Stimulated activated CD8-positive, alpha-beta memory T cell treated with anti-CD3 and anti-CD28 coated beads, Interleukin-7, amount 100 ng/mL, for 1 hour (primary cell): ENCODE results near the gene AMMECR1.
"Not testable (repeated sequence)": the region's sequence is repeated elsewhere in the genome, so short reads cannot be mapped to it uniquely, and the experiment has no call there.

ENCODE experiments used
- DNase-seq, 2 donors: peaks; one replicate each; pipeline ENCODE4 v3.0.0-alpha.2; 2020; ENCODE audit warnings: low read depth in 2 of 2

AMMECR1 gene

GRCh38 chrX:110317820-110318663 is at the start of gene AMMECR1:
TSS of gene AMMECR1 (minus strand) at chrX:110318085. CDS start at chrX:110318071, 14 bp downstream.
- peak; percentile 47 to 51 for DNase-seq

DNA sequence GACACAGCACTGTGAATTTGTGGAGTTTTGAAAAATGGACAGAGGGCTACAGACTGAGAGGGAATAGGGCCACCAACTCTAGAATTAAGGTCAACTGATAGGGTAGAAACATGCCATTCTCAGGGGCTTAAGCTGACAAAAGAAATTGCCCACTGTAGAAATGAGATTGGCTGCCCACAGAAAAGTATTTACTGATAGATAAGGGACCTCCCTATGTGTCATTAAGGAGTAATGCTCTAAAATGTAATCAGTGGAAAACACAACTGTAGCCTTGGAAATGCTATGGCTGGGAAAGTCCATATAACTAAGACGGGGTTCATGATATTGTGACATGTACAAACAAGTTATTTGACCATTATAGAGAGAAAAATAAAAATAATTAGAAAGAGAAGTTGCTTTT is 45.4 kb upstream of the AMMECR1 start:
- DNase-seq = no peak

DNA sequence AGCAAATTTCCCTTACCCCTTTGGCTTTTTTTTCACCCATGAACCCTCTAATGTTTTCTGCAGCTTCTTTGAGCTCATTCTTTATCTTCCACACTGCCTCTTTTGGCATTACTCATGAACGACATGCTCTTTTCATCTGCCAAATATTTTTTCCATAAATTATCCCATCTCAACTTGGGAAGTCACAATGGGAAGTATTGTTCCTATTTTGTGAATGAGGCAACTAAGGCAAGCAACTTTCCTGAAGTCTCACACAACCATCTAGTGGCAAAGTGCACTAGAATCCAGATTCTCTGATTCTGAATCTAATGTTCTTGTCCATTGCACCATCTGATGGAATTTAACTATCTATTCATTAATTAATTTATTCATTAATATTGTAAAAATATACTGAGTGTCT is 41.4 kb upstream of the AMMECR1 start:
- DNase-seq = no peak

GRCh38 chrX:110358548-110358947 is 40.7 kb upstream of the AMMECR1 start, which contains the start of gene RTL9:
TSS of gene RTL9 (plus strand) at chrX:110358848. CDS start at chrX:110450618, 91,770 bp downstream.
- no peak for DNase-seq

- no peak for DNase-seq
These were observed 28.8 kb upstream of the AMMECR1 start for GRCh38 chrX:110346681-110347080.

- DNase-seq = no peak
These were observed 23.5 kb upstream of the AMMECR1 start for GRCh38 chrX:110341189-110342035.

DNA sequence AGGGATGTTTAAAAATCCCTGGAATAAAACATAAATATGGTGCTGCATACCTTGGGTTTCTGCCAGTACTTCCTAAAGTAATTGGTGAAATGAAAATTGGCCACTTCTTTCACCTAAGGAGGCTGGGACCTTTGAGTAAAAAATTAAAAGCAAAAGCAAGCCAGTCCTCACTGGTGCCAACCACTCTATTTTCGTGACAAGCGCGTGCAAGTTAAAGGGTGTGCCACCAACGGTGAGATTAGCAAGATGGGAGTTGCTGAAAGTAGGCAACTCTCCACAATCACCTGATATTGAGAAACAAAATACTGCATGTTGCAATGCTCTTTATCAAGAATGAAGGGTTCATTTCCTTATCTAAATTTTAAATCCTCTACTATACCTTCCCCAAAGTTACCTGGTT is 21.1 kb upstream of the AMMECR1 start:
- no peak for DNase-seq

DNA sequence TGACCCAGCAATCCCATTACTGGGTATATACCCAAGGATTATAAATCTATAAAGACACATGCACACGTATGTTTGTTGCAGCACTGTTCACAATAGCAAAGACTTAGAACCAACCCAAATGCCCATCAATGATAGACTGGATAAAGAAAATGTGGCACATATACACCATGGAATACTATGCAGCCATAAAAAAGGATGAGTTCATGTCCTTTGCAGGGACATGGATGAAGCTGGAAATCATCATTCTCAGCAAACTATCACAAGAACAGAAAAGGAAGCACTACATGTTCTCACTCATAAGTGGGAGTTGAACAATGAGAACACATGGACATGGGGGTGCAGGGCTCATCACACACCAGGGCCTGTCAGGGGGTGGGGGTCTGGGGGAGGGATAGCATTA is 15.6 kb upstream of the AMMECR1 start:
- DNase-seq = not testable (repeated sequence)

DNA sequence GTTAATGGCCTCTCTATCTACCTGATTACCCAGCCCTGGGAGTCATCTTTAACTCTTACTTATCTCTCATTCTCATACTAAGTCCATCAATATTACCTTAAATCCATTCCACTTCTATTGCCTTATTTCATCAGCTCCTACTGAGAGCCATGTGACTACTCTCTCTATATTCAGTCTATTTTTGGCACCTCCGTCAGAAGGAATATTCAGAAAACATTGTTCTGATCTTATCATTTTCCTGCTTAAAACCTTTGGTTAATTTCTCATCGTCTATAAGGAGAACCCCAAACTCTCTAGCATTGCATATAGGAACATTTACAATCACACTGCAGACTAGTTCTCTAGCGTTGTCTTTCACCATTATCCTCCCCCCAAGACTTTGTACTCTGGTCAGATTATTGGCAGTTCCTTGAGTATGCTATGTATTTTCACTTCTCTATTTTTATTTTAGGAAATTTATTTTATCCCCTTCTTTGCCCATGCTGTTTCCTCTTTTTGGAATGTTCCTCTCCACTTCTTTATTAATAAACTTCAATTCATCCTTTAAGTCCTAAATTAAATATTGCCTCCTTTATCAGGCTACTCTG is 13.7 kb upstream of the AMMECR1 start:
- DNase-seq = no peak

DNA sequence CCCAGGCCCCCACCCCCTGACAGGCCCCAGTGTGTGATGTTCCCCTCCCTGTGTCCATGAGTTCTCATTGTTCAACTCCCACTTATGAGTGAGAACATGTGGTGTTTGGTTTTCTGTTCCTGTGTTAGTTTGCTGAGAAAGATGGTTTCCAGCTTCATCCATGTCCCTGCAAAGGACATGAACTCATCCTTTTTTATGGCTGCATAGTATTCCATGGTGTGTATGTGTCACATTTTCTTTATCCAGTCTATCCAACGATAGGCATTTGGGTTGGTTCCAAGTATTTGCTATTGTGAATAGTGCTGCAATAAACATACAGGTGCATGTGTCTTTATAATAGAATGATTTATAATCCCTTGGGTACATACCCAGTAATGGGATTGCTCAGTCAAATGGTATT is 10.7 kb upstream of the AMMECR1 start:
- DNase-seq = not testable (repeated sequence)

- no peak for DNase-seq
These were observed 9.5 kb upstream of the AMMECR1 start for GRCh38 chrX:110327336-110327735.

GRCh38 chrX:110326712-110327111 is 8.8 kb upstream of the AMMECR1 start:
- no peak for DNase-seq

- DNase-seq = no peak
These were observed 4.7 kb upstream of the AMMECR1 start for GRCh38 chrX:110322603-110323002.

- DNase-seq = no peak
These were observed 3.8 kb upstream of the AMMECR1 start for GRCh38 chrX:110321670-110322069.

- DNase-seq = no peak
These were observed 3.2 kb upstream of the AMMECR1 start for GRCh38 chrX:110321081-110321480.

GRCh38 chrX:110320381-110320987 is 2.6 kb upstream of the AMMECR1 start:
- DNase-seq = no peak

- DNase-seq = no peak
These were observed 731 bp upstream of the AMMECR1 start for GRCh38 chrX:110318664-110318968.

DNA sequence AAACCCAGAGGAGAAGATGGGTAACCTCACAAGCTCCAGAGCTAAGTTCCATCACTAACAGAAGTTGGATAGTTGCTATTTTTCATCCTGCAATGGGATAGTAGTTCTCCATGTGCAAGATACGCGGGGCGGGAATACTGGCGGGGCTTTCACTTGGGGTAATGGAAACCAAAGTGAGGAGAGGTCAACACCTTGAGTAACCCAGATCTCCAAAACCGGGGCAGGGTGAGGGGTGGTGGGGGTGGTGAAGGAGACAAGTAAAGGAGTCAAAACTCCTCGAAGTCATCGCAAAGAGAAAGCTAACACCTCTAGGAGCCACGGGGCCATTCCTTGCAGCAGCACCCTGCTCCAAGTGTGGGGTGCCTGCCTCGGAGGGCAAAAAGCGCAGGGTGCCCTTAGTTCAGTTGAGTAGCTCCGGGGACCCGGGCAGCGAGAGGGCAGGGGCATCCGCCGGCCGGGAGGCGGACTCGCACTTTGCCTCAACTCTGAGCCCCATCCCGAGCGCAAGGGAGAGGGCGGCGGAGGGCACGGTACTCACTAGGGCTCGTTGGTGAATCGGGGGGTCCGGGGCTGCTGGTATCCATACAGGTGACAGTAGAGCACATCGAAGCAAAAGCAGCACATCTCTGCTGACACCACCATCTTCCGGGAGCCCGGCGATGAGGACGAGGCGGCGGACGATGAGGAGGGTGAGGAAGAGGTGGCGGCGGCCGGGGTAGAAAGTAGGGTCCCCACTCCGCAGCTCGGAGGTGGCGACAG is 645 bp downstream of the AMMECR1 start:
- peak in 1 of 2 donors; percentile 1 for DNase-seq

DNA sequence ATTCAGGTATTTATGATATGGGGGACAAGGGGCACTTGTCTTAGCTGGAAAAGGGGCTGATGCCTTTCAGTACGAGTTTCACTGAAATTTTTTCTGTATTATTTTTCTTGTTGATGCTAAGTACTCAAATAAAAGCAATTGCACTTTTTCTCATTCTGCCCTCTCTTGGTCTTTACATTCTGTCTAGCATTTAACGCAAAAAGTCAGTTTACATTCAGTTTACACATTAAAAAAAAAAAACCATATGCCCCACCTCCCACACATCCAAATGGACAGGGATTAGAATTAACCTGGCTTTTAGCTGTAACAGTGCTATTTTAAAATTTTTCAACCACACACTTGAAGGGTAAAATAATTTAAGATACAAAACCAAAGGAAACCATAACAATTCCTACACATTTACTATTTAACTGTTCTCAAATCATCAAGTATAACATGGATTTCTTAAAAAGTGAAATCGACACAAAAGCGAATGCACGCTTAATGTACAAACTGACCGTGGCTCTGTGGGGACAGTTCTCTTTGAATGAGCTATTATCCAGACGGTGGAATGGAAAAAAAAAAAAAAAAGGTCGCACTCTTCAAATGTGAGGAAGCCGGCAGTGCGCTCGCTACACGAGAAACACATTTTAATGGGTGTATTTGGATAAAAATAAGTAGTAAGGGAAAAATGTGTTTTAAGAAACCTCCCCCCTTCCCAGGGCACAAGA is 1.4 kb downstream of the AMMECR1 start:
- no peak for DNase-seq

- no peak for DNase-seq
These were observed 2.3 kb downstream of the AMMECR1 start for GRCh38 chrX:110315551-110315950.
